ENCODE data around the gene FYN.

GRCh38 chr6:111702268-111702667 lies 171.0 kb downstream of the FYN start:
- TF ChIP-seq EZH2 (IDR thresholded peaks at IDR 0.05) (no peak), POLR2AphosphoS5 (IDR thresholded peaks at IDR 0.05; ENCODE audit: borderline replicate concordance, low read depth, low read length) (no peak)
